Chondrocyte (in vitro differentiated cells): ENCODE data around the gene SMC1B. TPM values are rescaled to one million over a fixed set of nuclear protein-coding genes. Genes with fewer than 3 reads are reported as not detected.

ENCODE experiments used
- DNase-seq: peaks from one replicate; pipeline ENCODE4 v3.0.0; 2021; ENCODE audit warnings: mixed read lengths, low spot score
- H3K27ac Mint-ChIP-seq: one replicate; pipeline ENCODE4 v1.8.0; 2021; ENCODE audit warnings: mild to moderate bottlenecking, moderate library complexity, mixed read lengths; ENCODE audit not compliant: unreplicated experiment
- H3K27me3 Mint-ChIP-seq: 2 replicates; pipeline ENCODE4 v1.8.0; 2021; ENCODE audit warnings: low read depth, mixed read lengths
- H3K36me3 Mint-ChIP-seq: 2 replicates; pipeline ENCODE4 v1.8.0; 2021; ENCODE audit warnings: low read depth, mixed read lengths
- H3K4me1 Mint-ChIP-seq: 2 replicates; pipeline ENCODE4 v1.8.0; 2021; ENCODE audit warnings: low read depth, mild to moderate bottlenecking, mixed read lengths
- H3K4me3 Mint-ChIP-seq: one replicate; pipeline ENCODE4 v1.8.0; 2021; ENCODE audit warnings: mild to moderate bottlenecking, moderate library complexity, mixed read lengths; ENCODE audit not compliant: unreplicated experiment
- H3K9me3 Mint-ChIP-seq: 2 replicates; pipeline ENCODE4 v1.8.0; 2021; ENCODE audit warnings: low read depth, mixed read lengths
- total RNA-seq: library from RNA; stranded (reverse); gene quantifications from 3 replicates; pipeline ENCODE4 v1.2.1, GENCODE V29; 2021
- TF ChIP-seq, protein P1 (sequence below): fragments of 200-600 bp; sonication (generic); IDR thresholded peaks from 2 replicates; pipeline ENCODE4 v1.5.0; 2021; ENCODE audit warnings: antibody characterized with exemption, mild to moderate bottlenecking, moderate library complexity

Gene SMC1B
- total RNA-seq, 1 donor from 2014 or later, result not detected

DNA sequence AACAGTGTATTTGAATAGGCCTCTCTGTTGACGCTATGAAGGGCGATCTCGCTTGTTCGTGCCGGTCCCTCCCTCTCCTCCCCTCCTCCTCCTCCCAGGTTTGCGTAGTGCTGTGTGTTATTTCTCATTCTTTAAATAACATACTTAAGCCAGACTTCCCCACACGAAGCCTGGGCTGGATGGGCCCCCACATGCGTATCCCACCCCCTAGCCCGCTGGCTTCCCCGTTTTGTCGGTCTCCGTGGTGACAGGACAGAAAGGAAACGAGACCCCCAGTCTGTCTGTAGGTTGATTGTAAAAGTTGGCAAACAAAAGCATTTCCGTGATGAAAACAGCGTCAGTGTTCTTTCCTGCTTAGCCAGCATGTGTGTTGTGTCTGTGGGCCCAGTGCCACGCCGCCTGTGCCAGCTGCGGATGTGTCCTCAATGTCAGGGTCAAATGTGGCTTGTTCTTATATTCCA lies 76.4 kb downstream of the SMC1B start:
- Mint-ChIP-seq H3K4me3 (no peak overlapping the region), H3K27ac (no peak overlapping the region), H3K36me3 (peaks cover 42% of the 10 kb centered on the region), H3K4me1 (no peaks in the 10 kb centered on the region), H3K9me3 (no peaks in the 10 kb centered on the region), H3K27me3 (no peaks in the 10 kb centered on the region)
- TF ChIP-seq, protein P1, sequence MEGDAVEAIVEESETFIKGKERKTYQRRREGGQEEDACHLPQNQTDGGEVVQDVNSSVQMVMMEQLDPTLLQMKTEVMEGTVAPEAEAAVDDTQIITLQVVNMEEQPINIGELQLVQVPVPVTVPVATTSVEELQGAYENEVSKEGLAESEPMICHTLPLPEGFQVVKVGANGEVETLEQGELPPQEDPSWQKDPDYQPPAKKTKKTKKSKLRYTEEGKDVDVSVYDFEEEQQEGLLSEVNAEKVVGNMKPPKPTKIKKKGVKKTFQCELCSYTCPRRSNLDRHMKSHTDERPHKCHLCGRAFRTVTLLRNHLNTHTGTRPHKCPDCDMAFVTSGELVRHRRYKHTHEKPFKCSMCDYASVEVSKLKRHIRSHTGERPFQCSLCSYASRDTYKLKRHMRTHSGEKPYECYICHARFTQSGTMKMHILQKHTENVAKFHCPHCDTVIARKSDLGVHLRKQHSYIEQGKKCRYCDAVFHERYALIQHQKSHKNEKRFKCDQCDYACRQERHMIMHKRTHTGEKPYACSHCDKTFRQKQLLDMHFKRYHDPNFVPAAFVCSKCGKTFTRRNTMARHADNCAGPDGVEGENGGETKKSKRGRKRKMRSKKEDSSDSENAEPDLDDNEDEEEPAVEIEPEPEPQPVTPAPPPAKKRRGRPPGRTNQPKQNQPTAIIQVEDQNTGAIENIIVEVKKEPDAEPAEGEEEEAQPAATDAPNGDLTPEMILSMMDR, result no peak
- no peak for DNase-seq

DNA sequence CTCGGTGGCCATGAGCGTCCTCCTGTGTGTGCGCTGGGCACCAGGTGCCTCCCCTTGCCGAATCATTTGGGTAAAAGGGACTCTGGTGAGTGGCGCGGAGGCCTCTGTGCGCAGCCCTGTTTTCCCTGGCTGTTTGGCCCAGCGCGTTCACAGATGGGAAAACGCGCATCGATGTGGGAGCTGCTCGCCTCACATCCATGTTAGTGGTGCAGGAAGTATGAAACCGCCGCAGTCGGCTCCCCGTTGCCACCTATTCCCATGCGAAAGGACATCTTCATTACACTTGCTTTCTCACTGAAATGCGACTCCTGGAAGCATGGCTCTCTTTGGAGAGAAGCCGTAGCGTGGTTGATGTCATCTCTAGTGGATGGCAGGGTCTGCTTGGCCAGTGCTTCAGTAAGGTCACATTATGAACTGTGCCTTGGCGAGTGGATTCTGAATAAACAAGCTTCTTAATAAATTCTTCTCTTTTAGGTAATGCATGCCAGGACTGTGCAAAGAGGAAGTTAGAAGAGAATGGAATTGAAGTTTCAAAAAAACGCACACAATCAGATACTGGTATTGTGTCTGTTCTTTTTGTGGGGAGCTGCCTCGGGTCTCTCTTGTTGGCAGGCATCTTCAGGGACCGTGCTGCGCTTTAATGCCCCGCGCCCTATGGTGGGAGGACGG lies 77.4 kb downstream of the SMC1B start:
- no peaks in the 10 kb centered on the region for H3K4me1 Mint-ChIP-seq
- H3K9me3 Mint-ChIP-seq, result no peaks in the 10 kb centered on the region
- no peak for DNase-seq
- no peaks in the 10 kb centered on the region for H3K27me3 Mint-ChIP-seq
- H3K36me3 Mint-ChIP-seq, result peaks cover 40% of the 10 kb centered on the region
- H3K4me3 Mint-ChIP-seq, result no peak overlapping the region
- no peak overlapping the region for H3K27ac Mint-ChIP-seq
- TF ChIP-seq, protein P1, result no peak

DNA sequence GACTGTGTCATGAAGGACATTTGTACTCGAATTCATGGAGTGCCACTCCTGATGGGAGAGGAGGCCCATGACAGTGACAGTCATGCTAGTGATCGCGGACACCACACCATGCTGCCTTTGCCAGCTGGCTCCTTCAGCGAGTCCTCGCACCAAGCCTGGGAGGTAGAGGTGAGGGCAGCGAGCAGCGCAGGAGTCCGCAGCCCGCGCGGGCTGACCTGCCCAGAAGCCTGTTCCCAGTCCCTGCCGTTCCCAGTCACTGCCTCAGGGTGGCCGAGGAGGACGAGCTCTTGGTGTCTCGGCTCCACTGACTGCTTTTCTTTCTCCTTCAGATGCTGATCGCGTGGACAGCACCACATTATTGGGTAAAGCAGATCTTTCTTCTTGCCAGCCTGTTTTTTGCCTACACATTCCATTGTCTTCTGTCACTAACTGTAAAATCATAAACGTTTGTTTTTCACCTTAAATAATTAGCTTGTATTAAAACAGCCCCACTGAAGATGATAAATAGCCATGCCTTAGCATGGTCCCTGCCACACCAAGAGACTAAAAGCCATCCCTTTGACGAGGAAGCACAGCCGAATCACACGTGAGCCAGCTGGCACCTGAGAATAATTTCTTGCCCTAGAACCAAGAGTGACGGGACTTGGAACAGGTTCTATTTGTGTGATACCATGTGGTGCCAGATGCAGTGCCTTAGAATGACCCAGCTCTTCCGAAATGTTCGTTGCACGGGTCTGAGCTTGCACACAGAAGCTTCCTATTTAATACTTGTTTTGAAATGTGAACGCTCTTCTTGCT lies 78.2 kb downstream of the SMC1B start:
- Mint-ChIP-seq H3K27ac (no peak overlapping the region), H3K36me3 (peaks cover 39% of the 10 kb centered on the region), H3K4me3 (no peak overlapping the region), H3K27me3 (no peaks in the 10 kb centered on the region), H3K4me1 (no peaks in the 10 kb centered on the region), H3K9me3 (no peaks in the 10 kb centered on the region)
- no peak for DNase-seq
- TF ChIP-seq, protein P1, result peak; percentile 19

DNA sequence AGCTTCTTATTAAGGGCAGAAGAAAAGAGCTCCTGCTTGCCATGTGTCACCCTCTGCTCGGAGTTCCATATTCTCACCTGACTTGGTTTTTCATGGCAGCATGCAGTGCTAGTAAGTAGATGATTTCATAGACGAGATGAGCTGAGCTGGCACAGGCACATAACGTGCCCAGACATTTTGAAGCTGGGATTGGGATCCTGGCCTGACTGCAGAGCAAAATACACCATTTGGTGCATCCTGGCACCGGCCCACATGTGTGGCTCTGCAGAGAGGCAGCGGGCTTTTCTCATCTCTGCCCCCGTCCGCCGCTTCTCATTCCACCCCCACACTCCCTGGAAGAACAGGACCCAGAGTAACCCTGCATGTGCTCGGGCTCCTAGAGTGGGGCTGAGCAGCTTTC lies 78.9 kb downstream of the SMC1B start:
- Mint-ChIP-seq H3K4me1 (no peaks in the 10 kb centered on the region), H3K27ac (no peak overlapping the region), H3K9me3 (no peaks in the 10 kb centered on the region), H3K4me3 (no peak overlapping the region), H3K27me3 (no peaks in the 10 kb centered on the region), H3K36me3 (peaks cover 35% of the 10 kb centered on the region)
- no peak for DNase-seq
- TF ChIP-seq, protein P1, result no peak

DNA sequence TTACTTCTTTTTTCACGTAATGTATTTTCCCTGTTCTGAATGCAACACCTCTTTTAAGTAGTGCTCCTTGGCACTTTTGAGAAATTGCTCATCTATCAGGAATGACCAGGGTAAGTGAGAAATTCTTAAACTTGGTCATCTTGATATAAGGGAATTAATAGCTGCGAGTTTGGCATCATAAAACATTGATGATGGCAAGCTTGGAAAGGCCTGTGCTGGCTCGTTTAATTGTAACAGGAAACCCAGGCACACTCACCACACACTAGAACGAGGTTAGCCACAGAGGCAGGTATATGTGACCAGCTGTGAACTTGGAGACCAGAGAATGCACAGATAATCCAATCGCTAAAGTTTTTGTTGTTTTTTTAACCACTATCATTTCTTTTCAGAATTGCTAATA lies 79.3 kb downstream of the SMC1B start:
- Mint-ChIP-seq H3K4me1 (no peaks in the 10 kb centered on the region), H3K9me3 (no peaks in the 10 kb centered on the region), H3K4me3 (no peak overlapping the region), H3K27me3 (no peaks in the 10 kb centered on the region), H3K36me3 (peaks cover 36% of the 10 kb centered on the region), H3K27ac (no peak overlapping the region)
- DNase-seq, result no peak
- TF ChIP-seq, protein P1, result no peak
